K562 (cell line): ENCODE results near the gene IPO11. TPM values are rescaled to one million over a fixed set of nuclear protein-coding genes. Genes with fewer than 3 reads are reported as not detected.

Experiments used
- ATAC-seq: fragments of 200-7000 bp; cut with Tn5 transposase; 3 replicates; pipeline ENCODE4 v1.9.1; 2020; ENCODE audit warnings: moderate library complexity
- BruUV-seq: library from RNA; stranded (reverse); fragments of 400-500 nt; replicated peaks from 2 replicates; lab custom pipeline; 2021; lab: Mats Ljungman, UMichigan
- CTCF ChIA-PET: fragments of 300-600 bp; formaldehyde crosslinking; extraction: SDS; loops from one replicate; lab custom pipeline; 2021; ENCODE audit warnings: low intra/inter-chr PET ratio; lab: Yijun Ruan, JAX
- POLR2A ChIA-PET: fragments of 300-600, 350-650 bp; sonication (Branson Sonifier 250); formaldehyde crosslinking; extraction: SDS; loops from one replicate; lab custom pipeline; 2021; ENCODE audit warnings: antibody characterized with exemption, inconsistent platforms; lab: Yijun Ruan, JAX
- DNase-seq, 4 experiments: peaks; one replicate each; pipeline versions ENCODE4 v3.0.0 to v3.0.0-alpha.2; 2011 to 2018; ENCODE audit warnings: low spot score in 3 of 4, mixed read lengths in 3 of 4; ENCODE audit errors: extremely low read depth in 1 of 4
- FAIRE-seq: peaks from 2 replicates; lab custom pipeline; 2011; peaks lifted over from hg19 to GRCh38; lab: Jason Lieb, UNC
- H2AFZ ChIP-seq: 2 replicates; pipeline ENCODE4 v1.6.0; 2011; ENCODE audit warnings: low read depth, low read length, control low read depth, inconsistent platforms
- H3K27ac ChIP-seq: fragments of 200-600 bp; 3 replicates; pipeline ENCODE4 v1.8.0; 2011; ENCODE audit warnings: low read depth, mild to moderate bottlenecking, control low read depth, inconsistent platforms, low read length, moderate library complexity, mixed read lengths; ENCODE audit errors: extremely low read depth
- H3K27me3 ChIP-seq, 2 experiments: fragments of 300-600 bp in 1 of 2; 2 replicates in 1 of 2; 3 replicates in 1 of 2; pipeline versions ENCODE4 v1.6.0 to v1.8.0; 2011; ENCODE audit warnings: inconsistent platforms in 2 of 2, low read length in 2 of 2, mild to moderate bottlenecking in 1 of 2, mixed read lengths in 1 of 2, moderate library complexity in 1 of 2; ENCODE audit not compliant: control insufficient read depth in 2 of 2, insufficient read depth in 2 of 2
- H3K36me3 ChIP-seq: fragments of 300-600 bp; 3 replicates; pipeline ENCODE4 v1.8.0; 2011; ENCODE audit warnings: mild to moderate bottlenecking, low read length, inconsistent platforms; ENCODE audit not compliant: control insufficient read depth, insufficient read depth
- H3K4me1 ChIP-seq, 2 experiments: fragments of 200-600 bp in 1 of 2; replicated peaks in 1 of 2; 2 replicates in 1 of 2; 3 replicates in 1 of 2; pipeline versions ENCODE4 v1.5.1 to v1.8.0; 2011; ENCODE audit warnings: inconsistent platforms in 2 of 2, low read length in 2 of 2, mild to moderate bottlenecking in 1 of 2, mixed read lengths in 1 of 2, moderate library complexity in 1 of 2; ENCODE audit not compliant: control insufficient read depth in 2 of 2, insufficient read depth in 2 of 2
- H3K4me2 ChIP-seq: 2 replicates; pipeline ENCODE4 v1.6.1; 2011; ENCODE audit warnings: low read length, control low read depth, inconsistent platforms, mixed read lengths; ENCODE audit not compliant: insufficient read depth
- H3K4me3 ChIP-seq: fragments of 200-600 bp; sonication (generic), shearing (Covaris generic); 2 replicates; pipeline ENCODE4 v1.5.1; 2016; ENCODE audit warnings: control low read depth, inconsistent platforms
- H3K79me2 ChIP-seq: fragments of 200-600 bp; 3 replicates; pipeline ENCODE4 v1.8.0; 2011; ENCODE audit warnings: low read length, inconsistent platforms; ENCODE audit not compliant: control insufficient read depth, insufficient read depth
- H3K9ac ChIP-seq, 2 experiments: 2 replicates each; pipeline versions ENCODE4 v1.6.0 to v1.6.1; 2011; ENCODE audit warnings: low read depth in 2 of 2, low read length in 2 of 2, control low read depth in 1 of 2, inconsistent platforms in 1 of 2, mild to moderate bottlenecking in 1 of 2, mixed read lengths in 1 of 2; ENCODE audit not compliant: insufficient read depth in 1 of 2
- H3K9me1 ChIP-seq: one replicate; pipeline ENCODE4 v1.6.0; 2011; ENCODE audit warnings: inconsistent platforms, mild to moderate bottlenecking, low read length, moderate library complexity; ENCODE audit not compliant: control insufficient read depth, insufficient read depth
- H3K9me3 ChIP-seq: replicated peaks from 2 replicates; pipeline ENCODE4 v1.5.1; 2011; ENCODE audit warnings: low read depth, low read length, inconsistent platforms; ENCODE audit not compliant: control insufficient read depth, insufficient read depth
- H4K20me1 ChIP-seq: replicated peaks from 2 replicates; pipeline ENCODE4 v1.6.1; 2011; ENCODE audit warnings: low read length, inconsistent platforms, mixed read lengths; ENCODE audit not compliant: control insufficient read depth, insufficient read depth
- ARID1B ChIP-seq: fragments of 450-650 bp; IDR thresholded peaks from 2 replicates; pipeline ENCODE4 v1.6.1; 2016; ENCODE audit warnings: antibody characterized with exemption, mild to moderate bottlenecking, inconsistent platforms
- ETS1 ChIP-seq: conservative IDR thresholded peaks from 2 replicates; pipeline ENCODE4 v1.6.1; 2011; ENCODE audit warnings: low read depth, mild to moderate bottlenecking, low read length; ENCODE audit not compliant: control insufficient read depth
- JUND ChIP-seq, 2 experiments: IDR thresholded peaks; 2 replicates in 1 of 2; 3 replicates in 1 of 2; pipeline ENCODE4 v1.6.1; 2011; ENCODE audit warnings: borderline replicate concordance in 2 of 2, low read depth in 2 of 2, low read length in 2 of 2, improper control_type of control experiment in 1 of 2, missing biosample characterization in 1 of 2, missing genetic modification characterization in 1 of 2, missing genetic modification reagents in 1 of 2
- MEIS2 ChIP-seq: fragments of 450-650 bp; IDR thresholded peaks from 2 replicates; pipeline ENCODE4 v1.6.1; 2014; ENCODE audit warnings: mild to moderate bottlenecking; ENCODE audit not compliant: partially characterized antibody
- NR2C2 ChIP-seq, 2 experiments: fragments of 200-800 bp in 1 of 2; sonication (Bioruptor generic) in 1 of 2; sonication (generic) in 1 of 2; formaldehyde crosslinking in 1 of 2; IDR thresholded peaks; 2 replicates each; pipeline versions ENCODE4 v1.6.1 to v1.8.0; 2016 to 2022; ENCODE audit warnings: mild to moderate bottlenecking in 1 of 2, missing compliant biosample characterization in 1 of 2, missing genetic modification characterization in 1 of 2, missing genetic modification reagents in 1 of 2
- POLR2G ChIP-seq: fragments of 200-400 bp; formaldehyde crosslinking; IDR thresholded peaks from 2 replicates; pipeline ENCODE4 v1.6.1; 2017; ENCODE audit warnings: low read depth, mild to moderate bottlenecking, antibody characterized with exemption, low read length, moderate library complexity
- SAP30 ChIP-seq: fragments of 200-600 bp; sonication (generic); IDR thresholded peaks from 2 replicates; pipeline ENCODE4 v1.6.1; 2012; ENCODE audit warnings: borderline replicate concordance, low read depth, mild to moderate bottlenecking, moderate library complexity, low read length, control low read depth, inconsistent platforms; ENCODE audit not compliant: insufficient read depth, poor library complexity, severe bottlenecking
- SNIP1 ChIP-seq: fragments of 450-650 bp; IDR thresholded peaks from 2 replicates; pipeline ENCODE4 v1.7.1; 2017; ENCODE audit warnings: low read depth, mild to moderate bottlenecking
- TCF7 ChIP-seq: sonication (generic); IDR thresholded peaks from 2 replicates; pipeline ENCODE4 v1.6.1; 2016; ENCODE audit warnings: antibody characterized with exemption, borderline replicate concordance
- USF2 ChIP-seq: sonication (generic); formaldehyde crosslinking; IDR thresholded peaks from 2 replicates; pipeline ENCODE4 v1.5.0; 2020; ENCODE audit warnings: missing genetic modification reagents
- ZNF146 ChIP-seq: IDR thresholded peaks from one replicate; pipeline ENCODE4 v1.6.1; 2018; ENCODE audit warnings: missing compliant biosample characterization; ENCODE audit not compliant: unreplicated experiment
- ZNF282 ChIP-seq: sonication (generic); formaldehyde crosslinking; IDR thresholded peaks from 2 replicates; pipeline ENCODE4 v1.8.1; 2023; ENCODE audit warnings: missing genetic modification reagents
- WGBS: fragments of 100-300 bp; shearing (Covaris generic); methylation state at CpG from one replicate; pipeline ENCODE4 v1.1.6; 2016; ENCODE audit warnings: low coverage, mixed read lengths; ENCODE audit not compliant: insufficient coverage; ENCODE audit errors: missing lambda C conversion rate; 5-methylcytosine and 5-hydroxymethylcytosine counted together
- in situ Hi-C: fragments of 300-500 bp; cut with MboI; formaldehyde crosslinking; loops from 4 replicates; pipeline ENCODE4 v1.15.0; 2018; ENCODE audit warnings: inconsistent platforms, mixed read lengths
- intact Hi-C: fragments of 100-400 bp; cut with micrococcal nuclease; formaldehyde crosslinking; loops from 2 replicates; pipeline ENCODE4 v1.14.2; 2022
- polyA plus RNA-seq, 8 experiments: library from polyadenylated mRNA; depleted of rRNA in 4 of 8; stranded (reverse) in 5 of 8; unstranded in 3 of 8; fragments of >200 nt; fragmentation: Nextera tagmentation in 2 of 8; fragmentation: Illumina TruSeq in 1 of 8; extraction: Ambion mirVana in 2 of 8; extraction: Trizol in 1 of 8; gene quantifications; 2 replicates each; pipeline versions ENCODE4 v1.2.1 to v1.2.3, GENCODE V29; 2011 to 2014; ENCODE audit warnings: inconsistent platforms in 1 of 8, missing spikeins in 1 of 8
- total RNA-seq, 7 experiments: library from RNA; depleted of rRNA in 6 of 7; stranded (reverse); fragments of >200 nt in 6 of 7; fragmentation: Illumina TruSeq in 2 of 7; extraction: Trizol in 2 of 7; gene quantifications; 2 replicates each; pipeline versions ENCODE4 v1.2.1 to v1.2.3, GENCODE V29; 2011 to 2021; ENCODE audit warnings: low replicate concordance in 1 of 7

Gene IPO11
- total and polyA plus RNA-seq, 9 of the 15 experiments (the other 6 are each of a cell fraction or from before 2014, with no cell fraction given): 38.7 to 96.0 (median 70.9) TPM

- 0 out of 3 replicates have a peak, but pooled peaks cover 3% of the 10 kb centered on the region for H3K79me2 ChIP-seq
- no peak overlapping the region for H3K4me2 ChIP-seq
- no peak overlapping the region for H3K27ac ChIP-seq
- BruUV-seq: no TSS peak
- WGBS: 83% methylated on average over 9 of the region's 9 CpGs
- H3K4me1 ChIP-seq: no peaks in the 10 kb centered on the region
- in situ Hi-C loops (no loop called here), intact Hi-C loops (no loop called here)
- H3K27me3 ChIP-seq: no peaks in the 10 kb centered on the region
- FAIRE-seq (no peak), DNase-seq (no peak), ATAC-seq (no peak)
- no peak overlapping the region for H2AFZ ChIP-seq
- no peak overlapping the region for H3K9ac ChIP-seq
- peaks cover 71% of the 10 kb centered on the region for H3K36me3 ChIP-seq
- POLR2A ChIA-PET: no interaction called here
- H4K20me1 ChIP-seq: no peaks in the 10 kb centered on the region
- CTCF ChIA-PET: no interaction called here
- TF ChIP-seq SAP30: no peak
- no peak for TF ChIP-seq ARID1B
- TF ChIP-seq SNIP1: no peak
- no peak for TF ChIP-seq ZNF146 (CRISPR knock-in tag)
- no peaks in the 10 kb centered on the region for H3K9me3 ChIP-seq
- no peak overlapping the region for H3K4me3 ChIP-seq
- H3K9me1 ChIP-seq: no peaks in the 10 kb centered on the region
These were observed 86.4 kb downstream of the IPO11 start for GRCh38 chr5:62498961-62499360.

GRCh38 chr5:62499756-62500155, 87.2 kb downstream of the IPO11 start:
- TF ChIP-seq JUND (IDR thresholded peaks at IDR 0.05; ENCODE audit: borderline replicate concordance, low read depth, low read length): no peak
- TF ChIP-seq JUND (tag; IDR thresholded peaks at IDR 0.05; ENCODE audit: borderline replicate concordance, low read depth, low read length): no peak
- no peak for TF ChIP-seq ZNF282
- no peak for TF ChIP-seq TCF7
- no peak for TF ChIP-seq ETS1
- TF ChIP-seq USF2 (CRISPR knock-in tag): no peak
- no peak for TF ChIP-seq MEIS2
- no peak for TF ChIP-seq NR2C2 (CRISPR knock-in tag; IDR thresholded peaks at IDR 0.05)
- no peak for TF ChIP-seq NR2C2 (tag; IDR thresholded peaks at IDR 0.05)
- TF ChIP-seq POLR2G: no peak
- H4K20me1 ChIP-seq: no peaks in the 10 kb centered on the region
- no peaks in the 10 kb centered on the region for H3K4me1 ChIP-seq
- in situ Hi-C loops: no loop called here
- ChIA-PET POLR2A (interaction anchor here (1.2 kb wide), 1 partner anchor 9 kb away, joined by 3 read pairs; no protein-coding TSS in a partner anchor), CTCF (no interaction called here)
- FAIRE-seq (peak; percentile 54), ATAC-seq (no peak), DNase-seq (no peak)
- H3K79me2 ChIP-seq: 0 out of 3 replicates have a peak, but pooled peaks cover 3% of the 10 kb centered on the region
- H2AFZ ChIP-seq: no peak overlapping the region
- no TSS peak for BruUV-seq
- no peaks in the 10 kb centered on the region for H3K9me3 ChIP-seq
- no peak overlapping the region for H3K4me2 ChIP-seq
- intact Hi-C loops: no loop called here
- H3K4me3 ChIP-seq: no peak overlapping the region
- H3K27me3 ChIP-seq: no peaks in the 10 kb centered on the region
- H3K9me1 ChIP-seq: no peaks in the 10 kb centered on the region
- no peak overlapping the region for H3K27ac ChIP-seq
- H3K9ac ChIP-seq: no peak overlapping the region
- peaks cover 68% of the 10 kb centered on the region for H3K36me3 ChIP-seq
- 94% methylated on average over 4 of the region's 4 CpGs for WGBS
